Transverse colon (tissue), 4 donors: Measurements from ENCODE around the gene ZFYVE21. TPM values are rescaled to one million over a fixed set of nuclear protein-coding genes. Genes with fewer than 3 reads are reported as not detected.

ENCODE experiments used
- DNase-seq: peaks from one replicate; pipeline ENCODE4 v3.0.0-alpha.2; 2019
- H3K27ac ChIP-seq, 4 donors: fragments of 200-600 bp; sonication (generic); 2 replicates each; pipeline ENCODE4 v1.5.1; 2016 to 2018; ENCODE audit warnings: inconsistent platforms in 4 of 4
- H3K27me3 ChIP-seq: fragments of 200-600 bp; sonication (generic); 2 replicates; pipeline ENCODE4 v1.5.1; 2017; ENCODE audit warnings: inconsistent platforms
- H3K36me3 ChIP-seq, 4 donors: fragments of 200-600 bp; sonication (generic); 2 replicates each; pipeline ENCODE4 v1.5.1; 2017 to 2019; ENCODE audit warnings: inconsistent platforms in 4 of 4
- H3K4me1 ChIP-seq, 4 donors: fragments of 200-600 bp; sonication (generic); 2 replicates each; pipeline ENCODE4 v1.5.1; 2017 to 2020; ENCODE audit warnings: inconsistent platforms in 4 of 4
- H3K4me3 ChIP-seq, 4 donors: fragments of 200-600 bp; sonication (generic); 1 replicate in 1 of 4; 2 replicates in 3 of 4; pipeline versions ENCODE4 v1.5.1 to v1.6.1; 2017 to 2019; ENCODE audit warnings: inconsistent platforms in 4 of 4
- H3K9me3 ChIP-seq, 2 donors: fragments of 200-600 bp; sonication (generic); 2 replicates each; pipeline ENCODE4 v1.5.1; 2017 to 2019; ENCODE audit warnings: inconsistent platforms in 2 of 2
- EP300 ChIP-seq: sonication (generic); formaldehyde crosslinking; IDR thresholded peaks from one replicate; pipeline ENCODE4 v1.6.1; 2017; ENCODE audit warnings: antibody characterized with exemption, low read depth
- POLR2A ChIP-seq: fragments of 450-650 bp; IDR thresholded peaks from one replicate; pipeline ENCODE4 v1.6.1; 2016; ENCODE audit warnings: antibody characterized with exemption, mild to moderate bottlenecking, moderate library complexity
- POLR2AphosphoS5 ChIP-seq, 3 donors: sonication (generic); formaldehyde crosslinking; IDR thresholded peaks; one replicate each; pipeline ENCODE4 v1.6.1; 2016; ENCODE audit warnings: antibody characterized with exemption in 3 of 3
- WGBS, 2 donors: methylation state at CpG; one replicate each; pipeline ENCODE4 v1.1.5; 2018; ENCODE audit warnings: low coverage in 1 of 2; 5-methylcytosine and 5-hydroxymethylcytosine counted together
- in situ Hi-C, 4 donors: fragments of 200-750 bp; cut with MboI; loops; one replicate each; pipeline versions ENCODE4 v1.15.0 to v1.15.1; 2017; ENCODE audit warnings: low sequenced_read_pairs in 3 of 4, low pct_ligation_motif_present in 1 of 4, low pct_unique_long_range_greater_than_20kb in 1 of 4
- intact Hi-C: fragments of 100-400 bp; cut with DNase I; formaldehyde crosslinking; loops from one replicate; pipeline ENCODE4 v1.15.1; 2023; ENCODE audit warnings: low total_unique reads
- total RNA-seq, 4 donors: library from RNA; depleted of rRNA; stranded (reverse); fragments of >200 nt; gene quantifications; one replicate each; pipeline ENCODE4 v1.1.0, GENCODE V29; 2016
- TF ChIP-seq, protein P1 (sequence below), 5 experiments: fragments of 200-600 bp in 3 of 5; fragments of 450-650 bp in 2 of 5; sonication (generic) in 3 of 5; IDR thresholded peaks; 1 replicate in 2 of 5; 2 replicates in 3 of 5; pipeline ENCODE4 v1.5.1; 2016 to 2017; ENCODE audit warnings: antibody characterized with exemption in 5 of 5, inconsistent platforms in 3 of 5, mild to moderate bottlenecking in 2 of 5, moderate library complexity in 1 of 5

ZFYVE21 gene
- total RNA-seq, 4 donors from 2014 or later = 90.2 to 214 (median 137) TPM

DNA sequence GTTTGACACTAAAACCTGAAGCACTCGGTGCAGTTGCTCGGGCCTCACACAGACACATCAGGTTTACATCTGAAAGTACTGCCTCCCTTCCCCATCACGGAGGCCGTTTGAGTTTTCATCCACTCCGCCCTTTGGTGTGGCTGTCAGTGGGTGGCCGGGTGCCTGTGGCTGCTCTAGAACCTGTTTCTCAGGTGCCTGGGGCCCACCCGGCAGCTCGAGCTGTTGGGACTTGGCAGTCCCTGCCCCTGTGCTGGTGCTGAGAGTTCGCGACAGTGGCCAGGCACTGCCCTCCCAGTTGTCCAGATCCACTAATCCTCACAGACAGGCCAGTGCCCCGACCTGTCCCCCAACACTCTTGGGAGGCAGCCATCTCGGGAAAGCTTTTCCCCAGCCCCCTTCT is 22.7 kb upstream of the ZFYVE21 start:
- H3K27ac ChIP-seq = peak overlapping the region in 3 of 4 donors; percentile 34 to 55 (median 55)
- H3K36me3 ChIP-seq = peaks cover 0 to 22% (median 9%) of the 10 kb centered on the region in 4 donors
- in situ Hi-C loops = no loop called here
- H3K9me3 ChIP-seq = no peaks in the 10 kb centered on the region
- TF ChIP-seq, protein P1, sequence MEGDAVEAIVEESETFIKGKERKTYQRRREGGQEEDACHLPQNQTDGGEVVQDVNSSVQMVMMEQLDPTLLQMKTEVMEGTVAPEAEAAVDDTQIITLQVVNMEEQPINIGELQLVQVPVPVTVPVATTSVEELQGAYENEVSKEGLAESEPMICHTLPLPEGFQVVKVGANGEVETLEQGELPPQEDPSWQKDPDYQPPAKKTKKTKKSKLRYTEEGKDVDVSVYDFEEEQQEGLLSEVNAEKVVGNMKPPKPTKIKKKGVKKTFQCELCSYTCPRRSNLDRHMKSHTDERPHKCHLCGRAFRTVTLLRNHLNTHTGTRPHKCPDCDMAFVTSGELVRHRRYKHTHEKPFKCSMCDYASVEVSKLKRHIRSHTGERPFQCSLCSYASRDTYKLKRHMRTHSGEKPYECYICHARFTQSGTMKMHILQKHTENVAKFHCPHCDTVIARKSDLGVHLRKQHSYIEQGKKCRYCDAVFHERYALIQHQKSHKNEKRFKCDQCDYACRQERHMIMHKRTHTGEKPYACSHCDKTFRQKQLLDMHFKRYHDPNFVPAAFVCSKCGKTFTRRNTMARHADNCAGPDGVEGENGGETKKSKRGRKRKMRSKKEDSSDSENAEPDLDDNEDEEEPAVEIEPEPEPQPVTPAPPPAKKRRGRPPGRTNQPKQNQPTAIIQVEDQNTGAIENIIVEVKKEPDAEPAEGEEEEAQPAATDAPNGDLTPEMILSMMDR (IDR thresholded peaks at IDR 0.05) = no peak
- no peak for TF ChIP-seq POLR2AphosphoS5 (IDR thresholded peaks at IDR 0.05)
- TF ChIP-seq POLR2A = no peak
- no peak for TF ChIP-seq EP300
- intact Hi-C loops = no loop called here
- 70 to 80% methylated on average over 3 to 12 of the region's 12 CpGs for WGBS, 2 donors
- H3K27me3 ChIP-seq = no peaks in the 10 kb centered on the region
- peaks cover 17 to 37% (median 22%) of the 10 kb centered on the region in 4 donors for H3K4me1 ChIP-seq
- peak; percentile 10 for DNase-seq
- no peak overlapping the region for H3K4me3 ChIP-seq

DNA sequence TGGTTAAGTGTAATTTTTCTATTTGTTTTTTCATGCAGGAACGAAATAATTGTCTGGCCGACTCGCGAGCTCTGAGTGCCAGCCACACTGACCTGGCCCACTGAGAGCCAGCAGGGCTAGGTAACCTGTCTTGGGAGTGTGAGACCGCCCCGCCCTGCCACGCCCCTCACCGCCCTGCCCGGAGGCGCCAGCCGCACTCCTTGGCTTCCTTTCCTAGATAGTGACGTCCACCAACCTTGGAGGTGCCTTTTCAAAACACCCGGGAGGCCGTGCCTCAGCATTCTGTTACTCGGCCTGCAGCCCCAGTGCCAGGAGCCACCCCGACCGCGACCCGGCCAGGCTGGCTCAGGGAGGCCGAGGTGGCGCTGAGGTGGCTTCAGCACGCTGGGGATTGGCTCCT is 22.1 kb upstream of the ZFYVE21 start:
- intact Hi-C loops = no loop called here
- H3K9me3 ChIP-seq = no peaks in the 10 kb centered on the region
- H3K27me3 ChIP-seq = no peaks in the 10 kb centered on the region
- in situ Hi-C loops = no loop called here
- peaks cover 23 to 44% (median 29%) of the 10 kb centered on the region in 4 donors for H3K4me1 ChIP-seq
- no peak overlapping the region for H3K4me3 ChIP-seq
- TF ChIP-seq POLR2A (peak; percentile 37), EP300 (no peak), POLR2AphosphoS5 (IDR thresholded peaks at IDR 0.05) (peak in 2 of 3 donors; percentile 19 to 37)
- TF ChIP-seq, protein P1 (IDR thresholded peaks at IDR 0.05) = no peak
- peak; percentile 85 for DNase-seq
- peaks cover 0 to 18% (median 6%) of the 10 kb centered on the region in 4 donors for H3K36me3 ChIP-seq
- peak overlapping the region in 3 of 4 donors; percentile 34 to 55 (median 55) for H3K27ac ChIP-seq
- WGBS, 2 donors = 59% methylated on average over 22 of the region's 22 CpGs; no CpG with 5 or more reads in 1 of the 2 donors

DNA sequence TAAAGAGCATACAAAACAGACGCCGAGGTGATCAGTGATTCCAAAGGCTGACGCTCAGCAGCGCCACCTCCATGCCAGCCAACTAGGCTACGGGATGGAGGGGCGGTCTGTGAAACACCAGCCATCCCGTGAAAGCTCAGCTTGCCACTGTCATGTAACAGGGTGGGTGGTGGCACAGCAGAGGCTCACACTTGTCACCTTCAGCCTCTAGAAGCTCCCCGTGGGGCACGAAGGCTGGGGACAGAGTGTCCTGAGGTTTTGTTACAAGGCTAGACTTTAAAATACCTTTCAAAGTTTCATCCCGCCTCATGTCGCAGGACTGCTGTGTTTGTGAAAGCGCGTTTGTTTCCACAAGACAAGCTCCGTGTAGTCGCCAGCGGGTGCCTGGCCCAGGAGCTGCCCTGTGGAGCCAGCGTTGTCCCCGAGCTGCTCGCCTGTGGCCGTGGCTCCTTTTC is 21.0 kb upstream of the ZFYVE21 start:
- Histone ChIP-seq H3K4me3 (no peak overlapping the region), H3K27ac (no peak overlapping the region), H3K36me3 (peaks cover 0 to 14% (median 6%) of the 10 kb centered on the region in 4 donors), H3K27me3 (no peaks in the 10 kb centered on the region), H3K9me3 (no peaks in the 10 kb centered on the region), H3K4me1 (peaks cover 29 to 43% (median 34%) of the 10 kb centered on the region in 4 donors)
- intact Hi-C loops = no loop called here
- in situ Hi-C loops = no loop called here
- 93 to 99% methylated on average over 11 to 20 of the region's 20 CpGs for WGBS, 2 donors
- no peak for DNase-seq
- TF ChIP-seq EP300 (no peak), POLR2A (no peak), POLR2AphosphoS5 (IDR thresholded peaks at IDR 0.05) (no peak)
- TF ChIP-seq, protein P1 (IDR thresholded peaks at IDR 0.05) = no peak

DNA sequence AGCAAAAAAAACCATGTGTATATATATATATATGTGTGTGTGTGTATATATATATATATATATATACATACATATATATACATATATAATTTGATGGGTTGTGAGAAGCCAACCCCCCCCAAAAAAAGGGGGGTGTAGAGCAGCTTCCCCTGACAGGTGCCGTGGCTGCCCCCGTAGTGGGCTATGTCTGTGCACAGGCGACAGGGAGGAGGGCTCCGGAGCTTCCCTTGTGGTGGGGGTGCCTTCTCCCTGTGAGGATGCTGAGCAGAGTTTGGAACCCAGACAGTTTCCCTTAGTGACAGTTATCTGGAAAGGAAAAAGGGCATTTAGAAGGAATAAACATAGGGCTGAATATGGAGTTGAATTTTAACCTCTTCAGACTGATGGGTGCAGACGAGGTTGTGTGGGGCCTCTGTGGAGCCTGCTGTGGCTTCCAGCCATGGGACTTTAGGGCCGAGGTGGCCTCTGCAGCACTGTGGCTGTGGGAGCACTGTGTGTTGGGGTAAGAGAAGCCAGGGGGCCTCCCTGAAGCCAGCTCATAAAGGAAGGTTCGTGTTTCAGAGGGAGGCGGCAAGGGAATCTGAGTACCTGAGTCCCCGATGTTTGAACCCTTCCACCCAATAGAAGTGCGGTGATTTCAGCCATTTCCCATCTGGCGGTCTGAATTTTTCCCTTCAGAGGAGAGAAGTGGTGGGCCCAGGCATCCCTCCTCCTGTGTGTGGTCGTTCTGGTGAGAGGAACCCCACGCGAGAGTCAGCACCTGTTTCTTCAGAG is 20.1 kb upstream of the ZFYVE21 start:
- WGBS, 2 donors = 70 to 83% methylated on average over 2 to 13 of the region's 14 CpGs
- intact Hi-C loops = no loop called here
- Histone ChIP-seq H3K4me3 (no peak overlapping the region), H3K36me3 (peaks cover 0 to 17% (median 6%) of the 10 kb centered on the region in 4 donors), H3K27me3 (no peaks in the 10 kb centered on the region), H3K27ac (peak overlapping the region in 3 of 4 donors; percentile 58 to 70 (median 61)), H3K4me1 (peaks cover 29 to 43% (median 34%) of the 10 kb centered on the region in 4 donors), H3K9me3 (no peaks in the 10 kb centered on the region)
- no peak for DNase-seq
- TF ChIP-seq POLR2AphosphoS5 (IDR thresholded peaks at IDR 0.05) (no peak), EP300 (no peak), POLR2A (no peak)
- TF ChIP-seq, protein P1 (IDR thresholded peaks at IDR 0.05) = no peak
- in situ Hi-C loops = no loop called here
